CD8-positive, alpha-beta memory T cell (primary cell): ENCODE data around the gene CD300C. TPM values are rescaled to one million over a fixed set of nuclear protein-coding genes. Genes with fewer than 3 reads are reported as not detected.
"Not testable (repeated sequence)": the region's sequence is repeated elsewhere in the genome, so short reads cannot be mapped to it uniquely, and the experiment has no call there.

Experiments
- CTCF ChIA-PET: fragments of 350-600 bp; sonication (Branson Sonifier 250); formaldehyde crosslinking; loops from one replicate; lab custom pipeline; 2021; ENCODE audit warnings: antibody characterized with exemption; lab: Charles Lee
- POLR2A ChIA-PET: fragments of 350-600 bp; sonication (Branson Sonifier 250); formaldehyde crosslinking; loops from one replicate; lab custom pipeline; 2021; ENCODE audit warnings: antibody characterized with exemption; lab: Charles Lee
- DNase-seq, 5 donors: peaks; one replicate each; pipeline versions ENCODE4 v3.0.0 to v3.0.0-alpha.2; 2020 to 2022; ENCODE audit warnings: mixed read lengths in 1 of 5
- H3K27ac ChIP-seq: one replicate; pipeline ENCODE4 v1.7.0; 2013; ENCODE audit warnings: low read depth, mild to moderate bottlenecking, low read length, moderate library complexity
- H3K27me3 ChIP-seq: 2 replicates; pipeline ENCODE4 v1.7.0; 2013; ENCODE audit warnings: low read length, mild to moderate bottlenecking; ENCODE audit not compliant: insufficient read depth, poor library complexity, severe bottlenecking
- H3K36me3 ChIP-seq: 2 replicates; pipeline ENCODE4 v1.7.0; 2013; ENCODE audit warnings: mild to moderate bottlenecking, low read length, moderate library complexity; ENCODE audit not compliant: insufficient read depth
- H3K4me1 ChIP-seq: 2 replicates; pipeline ENCODE4 v1.7.0; 2013; ENCODE audit warnings: mild to moderate bottlenecking, low read length, moderate library complexity; ENCODE audit not compliant: insufficient read depth
- H3K4me3 ChIP-seq: 2 replicates; pipeline ENCODE4 v1.7.0; 2013; ENCODE audit warnings: mild to moderate bottlenecking, low read length
- H3K9me3 ChIP-seq: 2 replicates; pipeline ENCODE4 v1.7.0; 2013; ENCODE audit warnings: mild to moderate bottlenecking, low read length
- H3K27ac Mint-ChIP-seq, 8 donors: one replicate each; pipeline ENCODE4 v1.8.0; 2020 to 2021; ENCODE audit warnings: mixed read lengths in 8 of 8, mild to moderate bottlenecking in 6 of 8, inconsistent platforms in 3 of 8, moderate library complexity in 3 of 8
- H3K27me3 Mint-ChIP-seq, 2 donors: one replicate each; pipeline ENCODE4 v1.8.0; 2020 to 2021; ENCODE audit warnings: mixed read lengths in 2 of 2, mild to moderate bottlenecking in 1 of 2, moderate library complexity in 1 of 2
- H3K36me3 Mint-ChIP-seq, 3 donors: one replicate each; pipeline ENCODE4 v1.8.0; 2020 to 2021; ENCODE audit warnings: mixed read lengths in 3 of 3, inconsistent platforms in 1 of 3, mild to moderate bottlenecking in 1 of 3
- H3K4me1 Mint-ChIP-seq, 3 donors: one replicate each; pipeline ENCODE4 v1.8.0; 2020 to 2021; ENCODE audit warnings: mixed read lengths in 3 of 3, inconsistent platforms in 1 of 3, mild to moderate bottlenecking in 1 of 3
- H3K4me3 Mint-ChIP-seq, 7 donors: one replicate each; pipeline ENCODE4 v1.8.0; 2020 to 2021; ENCODE audit warnings: mixed read lengths in 7 of 7, mild to moderate bottlenecking in 6 of 7, moderate library complexity in 4 of 7, inconsistent platforms in 2 of 7
- H3K9me3 Mint-ChIP-seq, 5 donors: one replicate each; pipeline ENCODE4 v1.8.0; 2020 to 2022; ENCODE audit warnings: mixed read lengths in 5 of 5, mild to moderate bottlenecking in 3 of 5, moderate library complexity in 2 of 5, inconsistent platforms in 1 of 5
- polyA plus RNA-seq: library from polyadenylated mRNA; unstranded; fragments of 300-500 nt; fragmentation: Illumina TruSeq; gene quantifications from one replicate; pipeline ENCODE4 v1.2.3, GENCODE V29; 2021
- total RNA-seq, 2 experiments: library from RNA; stranded (reverse); gene quantifications; one replicate each; pipeline ENCODE4 v1.2.3, GENCODE V29; 2021

CD300C gene
- total and polyA plus RNA-seq, 3 experiments from 2014 or later = 0.20 TPM; not detected in 2

- H3K4me3 ChIP-seq = no peak overlapping the region
- H3K27ac ChIP-seq = no peak overlapping the region
- CTCF ChIA-PET = no interaction called here
- POLR2A ChIA-PET = no interaction called here
- Mint-ChIP-seq H3K27me3 (peaks cover 9 to 32% of the 10 kb centered on the region in 2 donors), H3K4me1 (peaks cover 9 to 14% (median 13%) of the 10 kb centered on the region in 3 donors), H3K9me3 (peaks cover 0 to 2% (median 0%) of the 10 kb centered on the region in 5 donors), H3K4me3 (peak overlapping the region in 1 of 7 donors; percentile 13), H3K27ac (no peak overlapping the region), H3K36me3 (no peaks in the 10 kb centered on the region)
- no peaks in the 10 kb centered on the region for H3K36me3 ChIP-seq
- H3K27me3 ChIP-seq = no peaks in the 10 kb centered on the region
- H3K9me3 ChIP-seq = no peaks in the 10 kb centered on the region
- peaks cover 7% of the 10 kb centered on the region for H3K4me1 ChIP-seq
- no peak for DNase-seq
These were observed 34.0 kb upstream of the CD300C start for GRCh38 chr17:74579900-74580299.

GRCh38 chr17:74578979-74579378, 33.1 kb upstream of the CD300C start:
- Mint-ChIP-seq H3K4me1 (peaks cover 9 to 14% (median 13%) of the 10 kb centered on the region in 3 donors), H3K27ac (no peak overlapping the region), H3K4me3 (no peak overlapping the region), H3K27me3 (peaks cover 7 to 26% of the 10 kb centered on the region in 2 donors), H3K36me3 (no peaks in the 10 kb centered on the region), H3K9me3 (peaks cover 0 to 2% (median 0%) of the 10 kb centered on the region in 5 donors)
- POLR2A ChIA-PET = no interaction called here
- no peaks in the 10 kb centered on the region for H3K9me3 ChIP-seq
- DNase-seq = no peak
- H3K36me3 ChIP-seq = no peaks in the 10 kb centered on the region
- no peak overlapping the region for H3K4me3 ChIP-seq
- no peak overlapping the region for H3K27ac ChIP-seq
- H3K4me1 ChIP-seq = peaks cover 7% of the 10 kb centered on the region
- CTCF ChIA-PET = no interaction called here
- no peaks in the 10 kb centered on the region for H3K27me3 ChIP-seq

- Histone ChIP-seq H3K27me3 (no peaks in the 10 kb centered on the region), H3K4me1 (peaks cover 2% of the 10 kb centered on the region), H3K27ac (no peak overlapping the region), H3K9me3 (no peaks in the 10 kb centered on the region), H3K4me3 (no peak overlapping the region), H3K36me3 (no peaks in the 10 kb centered on the region)
- no peak for DNase-seq
- Mint-ChIP-seq H3K9me3 (peaks cover 0 to 2% (median 0%) of the 10 kb centered on the region in 5 donors), H3K27me3 (peaks cover 11 to 37% of the 10 kb centered on the region in 2 donors), H3K36me3 (no peaks in the 10 kb centered on the region), H3K4me3 (no peak overlapping the region), H3K4me1 (peaks cover 2 to 5% (median 5%) of the 10 kb centered on the region in 3 donors), H3K27ac (no peak overlapping the region)
- CTCF ChIA-PET = interaction anchor here (0.8 kb wide), 2 partner anchors 8 to 13 kb away, joined by 3 read pairs; no protein-coding TSS in a partner anchor
- POLR2A ChIA-PET = no interaction called here
These were observed 28.7 kb upstream of the CD300C start for GRCh38 chr17:74574489-74575142.

- H3K4me3 Mint-ChIP-seq, CTCF ChIA-PET, DNase-seq, H3K36me3 Mint-ChIP-seq, POLR2A ChIA-PET, H3K9me3 Mint-ChIP-seq, H3K4me3 ChIP-seq, H3K36me3 ChIP-seq, H3K4me1 Mint-ChIP-seq, H3K27ac ChIP-seq, H3K4me1 ChIP-seq, H3K27ac Mint-ChIP-seq, H3K27me3 ChIP-seq, H3K9me3 ChIP-seq: not testable (repeated sequence)
- H3K27me3 Mint-ChIP-seq = peaks cover 11 to 41% of the 10 kb centered on the region in 2 donors
These were observed 27.7 kb upstream of the CD300C start for GRCh38 chr17:74573635-74574034.

GRCh38 chr17:74573169-74573568, 27.3 kb upstream of the CD300C start:
- H3K36me3 ChIP-seq = no peaks in the 10 kb centered on the region
- CTCF ChIA-PET = no interaction called here

GRCh38 chr17:74571621-74572270, 25.8 kb upstream of the CD300C start:
- Mint-ChIP-seq H3K36me3 (no peaks in the 10 kb centered on the region), H3K4me1 (no peaks in the 10 kb centered on the region), H3K27me3 (peaks cover 17 to 47% of the 10 kb centered on the region in 2 donors), H3K27ac (peak overlapping the region in 1 of 8 donors; percentile 36), H3K4me3 (no peak overlapping the region), H3K9me3 (peaks cover 0 to 2% (median 0%) of the 10 kb centered on the region in 5 donors)
- Histone ChIP-seq H3K36me3 (no peaks in the 10 kb centered on the region), H3K27me3 (no peaks in the 10 kb centered on the region), H3K4me3 (no peak overlapping the region), H3K4me1 (no peaks in the 10 kb centered on the region), H3K9me3 (no peaks in the 10 kb centered on the region), H3K27ac (no peak overlapping the region)
- ChIA-PET CTCF (no interaction called here), POLR2A (no interaction called here)
- no peak for DNase-seq

More at GRCh38 chr17:74573169-74573568, 27.3 kb upstream of the CD300C start:
- Mint-ChIP-seq H3K36me3 (no peaks in the 10 kb centered on the region), H3K27me3 (peaks cover 13 to 46% of the 10 kb centered on the region in 2 donors), H3K4me3 (no peak overlapping the region), H3K4me1 (no peaks in the 10 kb centered on the region), H3K27ac (peak overlapping the region in 1 of 8 donors; percentile 29), H3K9me3 (peaks cover 0 to 2% (median 0%) of the 10 kb centered on the region in 5 donors)
- no peaks in the 10 kb centered on the region for H3K9me3 ChIP-seq
- no peaks in the 10 kb centered on the region for H3K27me3 ChIP-seq
- POLR2A ChIA-PET = no interaction called here
- no peaks in the 10 kb centered on the region for H3K4me1 ChIP-seq
- H3K27ac ChIP-seq = no peak overlapping the region
- no peak overlapping the region for H3K4me3 ChIP-seq
- no peak for DNase-seq

GRCh38 chr17:74569020-74570003, 23.4 kb upstream of the CD300C start:
- no peak overlapping the region for H3K4me3 ChIP-seq
- H3K36me3 ChIP-seq = no peaks in the 10 kb centered on the region
- Mint-ChIP-seq H3K36me3 (no peaks in the 10 kb centered on the region), H3K4me1 (no peaks in the 10 kb centered on the region), H3K9me3 (no peaks in the 10 kb centered on the region), H3K27ac (no peak overlapping the region), H3K27me3 (peaks cover 22 to 48% of the 10 kb centered on the region in 2 donors), H3K4me3 (no peak overlapping the region)
- peaks cover 5% of the 10 kb centered on the region for H3K27me3 ChIP-seq
- ChIA-PET POLR2A (no interaction called here), CTCF (no interaction called here)
- no peaks in the 10 kb centered on the region for H3K4me1 ChIP-seq
- no peaks in the 10 kb centered on the region for H3K9me3 ChIP-seq
- DNase-seq = no peak
- no peak overlapping the region for H3K27ac ChIP-seq
